HepG2 (cell line): ENCODE data around the gene ANKRD65. TPM values are rescaled to one million over a fixed set of nuclear protein-coding genes. Genes with fewer than 3 reads are reported as not detected.
A peak's percentile ranks its signal among the peaks of the same experiment; 100 is the strongest.

Source experiments
- AHR ChIP-seq: IDR thresholded peaks from 2 replicates; pipeline ENCODE4 v1.6.1; 2018; ENCODE audit warnings: missing genetic modification reagents, missing compliant biosample characterization
- CBX5 ChIP-seq: sonication (generic); formaldehyde crosslinking; IDR thresholded peaks from 2 replicates; pipeline ENCODE4 v1.4.0; 2020; ENCODE audit warnings: missing genetic modification reagents, borderline replicate concordance
- CCDC6 ChIP-seq: sonication (generic); formaldehyde crosslinking; IDR thresholded peaks from 2 replicates; pipeline ENCODE4 v1.8.1; 2022; ENCODE audit warnings: mild to moderate bottlenecking, missing genetic modification reagents, moderate library complexity
- DNMT3B ChIP-seq: conservative IDR thresholded peaks from 2 replicates; pipeline ENCODE4 v1.6.1; 2016; ENCODE audit warnings: missing biosample characterization, control low read depth
- EED ChIP-seq: sonication (generic); formaldehyde crosslinking; IDR thresholded peaks from 2 replicates; pipeline ENCODE4 v1.5.0; 2020; ENCODE audit warnings: mild to moderate bottlenecking, missing genetic modification reagents
- ELF3 ChIP-seq: IDR thresholded peaks from 2 replicates; pipeline ENCODE4 v1.6.1; 2016; ENCODE audit warnings: missing genetic modification reagents, missing compliant biosample characterization
- HOXA9 ChIP-seq: sonication (generic); formaldehyde crosslinking; IDR thresholded peaks from 2 replicates; pipeline ENCODE4 v1.8.1; 2022; ENCODE audit warnings: missing genetic modification reagents, mild to moderate bottlenecking, moderate library complexity, borderline replicate concordance
- MED8 ChIP-seq: sonication (generic); formaldehyde crosslinking; IDR thresholded peaks from 2 replicates; pipeline ENCODE4 v1.8.1; 2023; ENCODE audit warnings: mild to moderate bottlenecking, missing genetic modification reagents; ENCODE audit not compliant: insufficient replicate concordance
- MYC ChIP-seq: sonication (generic); formaldehyde crosslinking; IDR thresholded peaks from 2 replicates; pipeline ENCODE4 v1.9.0; 2021; ENCODE audit warnings: missing genetic modification reagents, borderline replicate concordance
- ONECUT2 ChIP-seq: sonication (generic); formaldehyde crosslinking; IDR thresholded peaks from 2 replicates; pipeline ENCODE4 v1.4.0; 2020; ENCODE audit warnings: missing genetic modification reagents
- PPARG ChIP-seq: conservative IDR thresholded peaks from 2 replicates; pipeline ENCODE4 v1.6.1; 2016; ENCODE audit warnings: missing biosample characterization, missing genetic modification reagents
- PRDM10 ChIP-seq: sonication (generic); formaldehyde crosslinking; IDR thresholded peaks from 2 replicates; pipeline ENCODE4 v1.4.0; 2020; ENCODE audit warnings: low read depth, missing genetic modification reagents
- RFXAP ChIP-seq: sonication (generic); formaldehyde crosslinking; IDR thresholded peaks from 2 replicates; pipeline ENCODE4 v1.4.0; 2020; ENCODE audit warnings: missing genetic modification reagents, borderline replicate concordance
- SETDB1 ChIP-seq: sonication (generic); formaldehyde crosslinking; IDR thresholded peaks from 2 replicates; pipeline ENCODE4 v1.5.1; 2020; ENCODE audit warnings: missing genetic modification reagents, mild to moderate bottlenecking, borderline replicate concordance
- USF2 ChIP-seq, 2 experiments: sonication (generic) in 1 of 2; formaldehyde crosslinking in 1 of 2; IDR thresholded peaks; 2 replicates each; pipeline versions ENCODE4 v1.5.1 to v1.6.1; 2011 to 2020; ENCODE audit warnings: borderline replicate concordance in 1 of 2, low read depth in 1 of 2, low read length in 1 of 2, mild to moderate bottlenecking in 1 of 2, missing genetic modification reagents in 1 of 2, moderate library complexity in 1 of 2
- ZBTB1 ChIP-seq: sonication (generic); formaldehyde crosslinking; IDR thresholded peaks from 2 replicates; pipeline ENCODE4 v1.4.0; 2020; ENCODE audit warnings: missing genetic modification reagents, borderline replicate concordance
- ZMAT5 ChIP-seq: sonication (generic); formaldehyde crosslinking; IDR thresholded peaks from 2 replicates; pipeline ENCODE4 v1.5.0; 2020; ENCODE audit warnings: mild to moderate bottlenecking, low read depth, missing genetic modification reagents, borderline replicate concordance
- ZNF180 ChIP-seq: sonication (generic); formaldehyde crosslinking; IDR thresholded peaks from 2 replicates; pipeline ENCODE4 v1.4.0; 2020; ENCODE audit warnings: low read depth, missing genetic modification reagents, borderline replicate concordance
- ZNF674 ChIP-seq: sonication (generic); formaldehyde crosslinking; IDR thresholded peaks from 2 replicates; pipeline ENCODE4 v1.5.0; 2020; ENCODE audit warnings: low read depth, mild to moderate bottlenecking, missing genetic modification reagents
- ZNF839 ChIP-seq: sonication (generic); formaldehyde crosslinking; IDR thresholded peaks from 2 replicates; pipeline ENCODE4 v1.4.0; 2020; ENCODE audit warnings: missing genetic modification reagents, mild to moderate bottlenecking, borderline replicate concordance
- polyA plus RNA-seq, 8 experiments: library from polyadenylated mRNA; depleted of rRNA in 3 of 8; stranded (reverse) in 7 of 8; unstranded in 1 of 8; fragments of >200 nt; fragmentation: Illumina TruSeq in 4 of 8; extraction: Trizol in 4 of 8; gene quantifications; 2 replicates each; pipeline versions ENCODE4 v1.2.1 to v1.2.3, GENCODE V29; 2011 to 2016; ENCODE audit warnings: low read depth in 4 of 8, missing spikeins in 1 of 8, mixed read lengths in 1 of 8; ENCODE audit not compliant: insufficient read depth in 1 of 8
- total RNA-seq, 5 experiments: library from RNA; depleted of rRNA; stranded (reverse); fragments of >200 nt; fragmentation: Illumina TruSeq; extraction: Trizol; gene quantifications; 2 replicates each; pipeline ENCODE4 v1.2.3, GENCODE V29; 2016; ENCODE audit warnings: low read depth in 1 of 5
- TF ChIP-seq, protein P1 (sequence below): sonication (generic); formaldehyde crosslinking; IDR thresholded peaks from 2 replicates; pipeline ENCODE4 v1.8.0; 2022; ENCODE audit warnings: missing genetic modification reagents, mild to moderate bottlenecking, inconsistent platforms, borderline replicate concordance

The ANKRD65 gene
- total and polyA plus RNA-seq, 2 of the 13 experiments (the other 11 are each of a cell fraction or from before 2014, with no cell fraction given): 12.1 to 30.1 TPM

- no peak for TF ChIP-seq DNMT3B (CRISPR knock-in tag)
- peak; percentile 73; the same call in 1 of the 2 replicates for TF ChIP-seq MYC (CRISPR knock-in tag)
- no peak for TF ChIP-seq ZNF180
- peak; percentile 64; the same call in 1 of the 2 replicates for TF ChIP-seq PRDM10 (CRISPR knock-in tag)
- no peak for TF ChIP-seq ZNF674 (CRISPR knock-in tag)
- peak; percentile 44; the same call in 1 of the 2 replicates for TF ChIP-seq CBX5 (CRISPR knock-in tag)
- peak; percentile 64; the same call in 1 of the 2 replicates for TF ChIP-seq PPARG (CRISPR knock-in tag)
- TF ChIP-seq HOXA9 (CRISPR knock-in tag): no peak
- TF ChIP-seq ZNF839 (CRISPR knock-in tag): no peak
- TF ChIP-seq USF2 (IDR thresholded peaks at IDR 0.05; ENCODE audit: low read depth, low read length): no peak
- TF ChIP-seq USF2 (CRISPR knock-in tag; IDR thresholded peaks at IDR 0.05; ENCODE audit: borderline replicate concordance): no peak
- no peak for TF ChIP-seq ONECUT2 (CRISPR knock-in tag)
- TF ChIP-seq SETDB1: no peak
- no peak for TF ChIP-seq ZBTB1 (CRISPR knock-in tag)
- TF ChIP-seq ZMAT5 (CRISPR knock-in tag): no peak
- no peak for TF ChIP-seq EED (CRISPR knock-in tag)
- 0 out of 2 replicates have a peak, but pooled peaks have one; percentile 28 for TF ChIP-seq CCDC6
- TF ChIP-seq, protein P1, sequence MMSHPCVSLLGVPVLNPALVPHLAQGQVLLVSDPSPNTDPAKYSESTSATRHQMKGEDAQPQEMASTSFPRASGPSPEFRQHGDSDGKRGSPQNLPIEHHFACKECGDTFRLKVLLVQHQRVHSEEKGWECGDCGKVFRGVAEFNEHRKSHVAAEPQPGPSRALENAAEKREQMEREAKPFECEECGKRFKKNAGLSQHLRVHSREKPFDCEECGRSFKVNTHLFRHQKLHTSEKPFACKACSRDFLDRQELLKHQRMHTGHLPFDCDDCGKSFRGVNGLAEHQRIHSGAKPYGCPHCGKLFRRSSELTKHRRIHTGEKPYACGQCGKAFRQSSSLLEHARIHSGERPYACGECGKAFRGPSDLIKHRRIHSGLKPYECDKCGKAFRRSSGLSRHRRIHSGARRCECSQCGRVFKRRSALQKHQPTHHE (CRISPR knock-in tag): no peak
- no peak; the same call in 1 of the 2 replicates for TF ChIP-seq ELF3
- TF ChIP-seq RFXAP (CRISPR knock-in tag): no peak
- no peak for TF ChIP-seq MED8 (CRISPR knock-in tag)
- peak; percentile 71; the same call in 1 of the 2 replicates for TF ChIP-seq AHR
Observed at GRCh38 chr1:1421147-1421906, at the start of gene ANKRD65 (continued).
